Fibroblast of gingiva (primary cell): ENCODE measurements around the gene KIFC1.

Experiments used
- DNase-seq: peaks from one replicate; pipeline ENCODE4 v3.0.0-alpha.2; 2011; ENCODE audit warnings: low read depth

KIFC1 gene

DNA sequence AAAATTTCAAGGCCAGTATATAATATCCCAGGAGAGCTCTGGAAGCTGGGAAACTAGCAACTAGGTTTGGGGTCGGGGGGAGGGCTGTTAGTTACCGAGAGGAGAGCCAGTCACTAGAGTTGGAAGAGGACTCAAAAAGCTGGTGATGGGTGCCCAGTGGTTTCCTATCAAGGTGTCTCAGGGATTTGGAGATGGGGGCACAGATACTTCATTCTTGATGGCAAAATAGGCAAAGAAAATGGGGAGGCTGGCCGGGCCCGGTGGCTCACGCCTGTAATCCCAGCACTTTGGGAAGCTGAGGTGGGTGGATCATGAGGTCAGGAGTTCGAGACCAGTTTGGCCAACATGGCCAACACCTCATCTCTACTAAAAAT, 20.0 kb downstream of the KIFC1 start:
- no peak for DNase-seq

DNA sequence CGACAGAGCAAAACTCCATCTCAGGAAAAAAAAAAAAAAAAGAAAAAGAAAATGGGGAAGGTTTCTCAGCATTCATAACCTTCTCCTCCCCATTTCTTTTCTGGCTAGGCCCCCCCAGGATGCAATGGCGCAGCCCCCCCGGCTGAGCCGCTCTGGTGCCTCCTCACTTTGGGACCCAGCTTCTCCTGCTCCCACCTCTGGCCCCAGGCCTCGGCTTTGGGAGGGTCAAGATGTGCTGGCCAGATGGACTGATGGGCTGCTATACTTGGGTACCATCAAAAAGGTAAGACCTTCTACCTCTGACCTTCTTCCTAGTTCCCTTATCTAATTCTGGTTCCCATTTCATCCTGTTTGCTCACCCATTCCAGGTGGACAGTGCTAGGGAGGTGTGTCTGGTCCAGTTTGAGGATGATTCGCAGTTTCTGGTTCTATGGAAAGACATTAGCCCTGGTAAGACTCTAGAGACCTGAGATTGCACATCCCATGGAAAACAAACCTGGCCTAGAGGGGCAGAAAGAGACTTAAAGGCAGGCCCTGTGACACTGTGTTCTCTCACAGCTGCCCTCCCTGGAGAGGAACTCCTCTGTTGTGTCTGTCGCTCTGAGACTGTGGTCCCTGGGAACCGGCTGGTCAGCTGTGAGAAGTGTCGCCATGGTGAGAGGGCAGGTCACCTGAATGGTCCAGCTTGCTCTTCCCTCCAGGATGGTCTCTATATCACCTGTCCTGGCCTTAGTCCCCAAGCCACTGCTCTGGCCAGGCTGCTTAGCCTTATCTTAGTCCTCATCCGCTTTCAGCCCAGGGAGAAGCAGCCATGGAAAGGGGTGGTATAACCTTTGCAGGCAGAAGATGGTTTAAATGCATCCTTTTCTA, 20.8 kb downstream of the KIFC1 start:
- DNase-seq, result no peak

DNA sequence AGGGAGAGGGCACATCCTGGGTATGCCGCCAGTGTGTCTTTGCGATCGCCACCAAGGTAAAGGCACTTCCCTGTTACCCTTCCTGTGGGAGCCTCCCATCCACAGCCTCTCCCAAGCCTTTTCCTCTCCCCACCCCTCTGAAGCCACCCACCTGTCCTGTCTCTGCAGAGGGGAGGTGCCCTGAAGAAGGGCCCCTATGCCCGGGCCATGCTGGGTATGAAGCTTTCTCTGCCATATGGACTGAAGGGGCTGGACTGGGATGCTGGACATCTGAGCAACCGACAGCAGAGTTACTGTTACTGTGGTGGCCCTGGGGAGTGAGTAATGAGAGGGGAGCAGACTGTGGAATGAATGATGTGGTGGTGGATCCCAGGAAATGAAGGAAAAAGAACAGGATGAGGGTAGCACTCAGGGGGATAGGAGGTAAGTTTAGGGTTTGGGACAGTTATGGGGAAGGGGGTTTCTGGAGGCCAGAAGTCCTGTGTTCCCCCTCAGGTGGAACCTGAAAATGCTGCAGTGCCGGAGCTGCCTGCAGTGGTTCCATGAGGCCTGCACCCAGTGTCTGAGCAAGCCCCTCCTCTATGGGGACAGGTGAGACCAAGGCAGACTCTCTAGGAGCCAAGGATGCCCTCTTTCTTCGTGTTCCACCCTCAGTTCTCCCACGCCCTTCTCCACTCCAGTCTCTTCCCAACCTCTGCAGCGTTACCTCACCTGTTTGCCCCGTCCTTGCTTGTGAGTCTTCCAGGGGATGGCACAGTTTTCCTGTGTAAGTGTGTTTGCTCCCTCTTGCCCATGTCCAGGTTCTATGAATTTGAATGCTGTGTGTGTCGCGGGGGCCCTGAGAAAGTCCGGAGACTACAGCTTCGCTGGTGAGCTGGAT, 21.9 kb downstream of the KIFC1 start:
- no peak for DNase-seq

DNA sequence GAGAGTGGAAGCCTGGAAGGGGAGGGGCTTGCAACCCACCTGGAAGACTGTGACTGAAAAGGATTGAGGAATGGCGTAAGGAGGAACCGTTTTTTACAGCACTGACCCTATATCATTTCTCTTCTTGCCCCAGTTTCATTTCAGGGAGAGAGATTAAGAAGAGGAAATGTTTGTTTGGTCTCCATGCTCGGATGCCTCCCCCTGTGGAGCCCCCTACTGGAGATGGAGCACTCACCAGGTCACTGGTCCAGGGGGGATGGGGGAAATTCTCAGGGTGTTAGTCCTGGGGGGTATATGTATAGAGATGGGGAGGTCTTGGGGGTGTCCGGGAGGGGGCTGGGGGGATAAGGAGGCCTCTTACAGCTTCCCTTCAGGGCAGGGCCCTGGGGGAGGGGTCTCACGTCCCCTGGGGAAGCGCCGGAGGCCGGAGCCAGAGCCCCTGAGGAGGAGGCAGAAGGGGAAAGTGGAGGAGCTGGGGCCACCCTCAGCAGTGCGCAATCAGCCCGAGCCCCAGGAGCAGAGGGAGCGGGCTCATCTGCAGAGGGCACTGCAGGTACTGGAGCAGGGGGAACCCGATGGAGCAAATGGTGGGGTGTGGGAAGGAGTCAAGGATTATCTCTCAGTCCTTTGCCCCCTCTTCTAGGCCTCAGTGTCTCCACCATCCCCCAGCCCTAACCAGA, 23.1 kb downstream of the KIFC1 start:
- DNase-seq, result no peak

DNA sequence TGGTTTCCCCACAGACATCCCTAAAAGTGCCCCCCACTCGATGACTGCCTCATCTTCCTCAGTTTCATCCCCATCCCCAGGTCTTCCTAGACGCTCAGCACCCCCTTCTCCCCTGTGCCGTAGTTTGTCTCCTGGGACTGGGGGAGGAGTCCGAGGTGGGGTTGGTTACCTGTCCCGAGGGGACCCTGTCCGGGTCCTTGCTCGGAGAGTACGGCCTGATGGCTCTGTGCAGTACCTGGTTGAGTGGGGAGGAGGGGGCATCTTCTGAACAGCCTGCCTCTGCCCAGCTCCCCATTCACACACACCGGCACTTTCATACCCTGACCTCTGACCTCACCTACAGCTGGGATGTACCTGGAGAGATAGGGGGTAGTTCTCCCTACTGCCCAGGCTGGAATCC, 24.2 kb downstream of the KIFC1 start:
- no peak for DNase-seq

DNA sequence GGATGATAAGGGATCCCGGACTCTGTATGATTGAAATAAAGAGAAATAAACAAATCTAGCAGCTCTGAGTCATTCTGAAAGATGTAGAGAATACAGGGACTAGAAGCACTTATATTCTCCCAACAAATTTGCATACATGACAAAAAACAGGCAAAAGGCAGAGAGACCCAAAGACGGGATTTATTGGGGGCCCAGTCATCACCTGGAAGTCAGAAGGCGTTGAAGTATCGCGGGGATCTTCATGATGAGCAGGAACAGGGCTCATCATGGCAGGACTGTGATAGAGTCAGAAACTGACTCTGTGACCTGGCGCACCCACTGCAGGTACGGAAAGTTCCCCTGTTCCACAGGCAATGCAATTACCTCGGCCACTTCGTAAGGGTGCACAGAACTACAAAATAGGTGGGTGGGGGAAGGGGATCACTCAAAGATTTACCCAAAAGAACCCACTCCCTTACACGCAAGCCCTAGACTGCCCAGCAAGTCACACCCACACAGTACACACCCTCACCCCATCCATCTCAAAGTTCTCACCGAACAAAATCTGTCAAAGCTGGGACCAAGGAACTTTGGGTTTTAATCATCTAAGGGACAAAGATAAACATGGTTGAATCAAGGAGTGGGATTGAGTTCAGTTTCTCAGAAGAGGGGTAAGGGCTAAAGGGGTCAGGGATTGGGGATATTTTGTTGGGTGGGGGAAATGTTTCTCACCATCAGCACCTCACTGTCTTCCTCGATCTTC, 24.9 kb downstream of the KIFC1 start:
- no peak for DNase-seq

DNA sequence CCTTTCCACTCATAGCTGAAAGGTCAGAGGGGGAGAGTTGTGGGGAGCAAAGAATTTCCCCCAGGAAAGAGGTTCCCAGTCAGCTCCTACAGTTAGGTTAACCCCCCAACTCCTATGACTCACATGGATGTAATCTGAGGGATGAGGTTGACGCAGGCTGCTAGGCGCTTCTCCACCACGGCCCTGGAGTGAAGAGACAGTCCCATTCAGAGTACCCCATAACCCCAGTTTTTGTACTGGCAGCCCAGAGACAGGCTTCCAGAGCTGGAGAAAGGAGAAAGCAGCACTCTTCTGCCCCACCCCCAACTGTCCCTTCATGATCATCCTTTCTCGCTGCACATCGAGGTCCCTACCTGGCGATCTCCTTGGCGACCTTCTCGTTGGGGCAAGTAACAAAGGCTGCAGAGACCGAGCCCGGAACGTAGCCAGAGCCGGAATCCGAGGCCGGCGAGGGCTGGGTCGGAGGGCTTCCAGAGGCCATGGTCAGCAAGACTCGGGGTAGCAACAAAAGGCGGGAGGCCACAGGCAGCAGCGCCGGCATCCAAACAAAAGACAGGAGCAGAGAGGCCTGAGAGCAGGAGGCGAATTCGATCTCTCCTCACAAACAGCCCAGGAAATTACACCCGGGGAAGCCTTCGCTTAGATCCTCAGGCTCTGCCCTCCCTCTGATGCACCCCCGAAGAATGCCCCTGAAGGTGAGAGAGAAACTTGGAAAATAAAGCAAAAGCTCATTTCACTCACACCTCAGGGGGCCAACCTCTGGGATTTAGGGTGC, 25.7 kb downstream of the KIFC1 start:
- DNase-seq, result peak; percentile 64

DNA sequence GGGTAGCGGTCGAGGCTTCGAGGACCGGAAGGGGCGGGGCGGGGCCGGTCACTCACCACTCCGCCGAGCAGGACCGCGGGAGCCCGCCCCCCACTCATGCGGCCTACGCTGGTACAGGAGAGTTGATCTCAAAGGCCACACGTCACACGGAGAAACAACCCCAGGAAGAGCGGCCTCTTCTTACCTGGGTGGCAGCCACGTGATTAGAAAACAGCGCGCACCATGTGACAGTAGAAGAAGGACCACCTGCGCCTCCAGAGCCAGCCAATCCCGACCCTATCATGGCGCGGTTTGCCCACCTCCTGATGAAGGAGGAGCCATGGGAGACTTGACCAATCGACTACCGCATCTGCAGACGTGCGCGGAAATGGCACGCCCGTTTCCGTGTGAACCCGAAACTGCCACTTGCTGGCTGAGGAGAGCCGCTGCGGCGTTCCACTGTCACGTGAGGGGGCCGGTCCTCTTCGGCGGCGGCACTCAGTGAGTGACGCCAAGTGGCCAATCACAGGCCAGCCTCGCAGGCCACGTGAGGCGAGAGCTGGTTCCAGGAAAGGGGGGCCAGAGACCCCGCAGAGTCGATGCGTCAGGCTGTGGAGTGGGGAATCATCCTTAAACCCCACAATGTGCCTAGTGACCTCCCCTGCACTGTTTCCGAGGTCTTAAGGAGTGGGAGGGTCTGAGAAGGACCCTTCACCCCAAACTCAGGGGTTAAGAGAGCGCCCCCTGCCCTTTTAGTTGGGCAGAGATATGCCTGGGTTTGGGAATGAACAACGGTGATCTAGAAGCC, 26.5 kb downstream of the KIFC1 start, which contains the start of gene CUTA:
Gene CUTA, minus strand, starts transcription at position 205 of the 787 bp plus-strand sequence. Its CDS starts 107 bp downstream, at position 98.
- peak; percentile 100 for DNase-seq

DNA sequence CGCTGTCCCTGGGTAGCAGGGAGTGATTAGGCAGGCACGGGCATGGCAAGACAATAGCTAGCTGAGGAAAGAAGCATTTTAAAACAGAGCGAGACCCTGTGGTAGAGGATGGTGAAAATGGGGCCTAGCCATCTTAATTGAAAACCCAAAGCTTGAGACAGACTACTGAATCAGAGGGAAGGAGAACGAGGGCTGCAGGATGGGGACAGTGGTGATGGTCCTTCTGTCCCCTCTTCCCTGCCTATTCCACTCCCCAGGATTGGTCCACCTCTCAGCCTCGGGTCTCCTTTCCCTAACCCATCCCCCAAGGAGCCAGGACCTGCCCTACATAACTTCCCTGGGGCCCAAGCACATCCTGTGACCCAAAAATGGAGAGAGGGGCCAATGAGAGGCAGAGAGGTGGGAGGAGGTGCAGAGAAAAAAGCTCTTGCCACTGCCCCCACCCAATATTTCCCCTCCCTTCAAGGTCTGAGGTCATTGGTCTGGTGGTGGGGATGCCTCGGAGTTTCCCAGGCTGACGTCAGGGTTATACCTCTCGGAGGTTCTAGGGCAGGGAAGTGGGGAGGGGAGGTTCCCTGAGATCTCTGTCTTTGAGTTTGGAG, 27.2 kb downstream of the KIFC1 start:
- DNase-seq, result no peak

DNA sequence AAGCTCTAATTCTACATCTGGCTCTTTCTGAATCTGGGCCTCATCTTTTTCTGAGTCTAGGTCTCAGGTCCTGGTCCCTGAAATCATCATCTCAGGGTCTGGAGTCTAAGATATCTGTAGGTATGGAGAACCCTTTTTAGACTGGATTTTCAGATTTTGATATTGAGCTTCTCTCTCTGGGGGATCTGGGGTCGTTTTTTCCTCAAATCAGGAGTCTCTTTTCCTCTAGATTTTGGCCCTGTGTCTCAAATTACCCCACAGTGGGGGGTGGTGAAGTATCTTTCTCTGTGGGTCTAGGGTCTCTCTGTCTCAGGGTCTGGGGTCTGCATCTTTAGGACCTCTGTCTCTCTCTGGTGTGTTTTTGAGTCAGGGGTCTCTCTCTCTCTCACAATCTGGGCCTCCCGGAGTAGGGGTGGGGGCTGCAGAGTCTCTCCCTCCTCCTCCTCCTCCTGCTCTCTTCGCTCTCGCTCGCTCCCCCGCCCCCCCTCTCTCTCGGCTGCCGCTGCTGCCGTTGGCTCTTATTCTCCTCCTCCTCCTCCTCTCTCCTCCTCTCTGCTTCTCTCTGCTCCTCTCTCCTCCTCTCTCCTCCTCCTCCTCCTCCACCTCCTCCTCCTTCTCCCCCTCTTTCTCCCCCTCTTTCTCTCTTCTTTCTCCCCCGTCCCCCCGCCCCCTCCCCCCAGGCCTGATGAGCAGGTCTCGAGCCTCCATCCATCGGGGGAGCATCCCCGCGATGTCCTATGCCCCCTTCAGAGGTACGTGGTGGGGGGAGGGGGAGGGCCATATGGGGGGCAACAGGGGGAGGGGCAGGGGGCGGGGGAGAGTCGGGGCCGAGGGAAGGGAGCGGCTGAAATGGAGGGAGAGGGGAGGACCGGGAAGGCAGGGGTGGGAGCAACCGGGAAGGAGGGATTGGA, 28.2 kb downstream of the KIFC1 start, which contains the start of gene SYNGAP1:
Gene SYNGAP1, plus strand, starts transcription at position 486 of the 911 bp plus-strand sequence. Its CDS starts 200 bp downstream, at position 686.
- peak; percentile 68 for DNase-seq

DNA sequence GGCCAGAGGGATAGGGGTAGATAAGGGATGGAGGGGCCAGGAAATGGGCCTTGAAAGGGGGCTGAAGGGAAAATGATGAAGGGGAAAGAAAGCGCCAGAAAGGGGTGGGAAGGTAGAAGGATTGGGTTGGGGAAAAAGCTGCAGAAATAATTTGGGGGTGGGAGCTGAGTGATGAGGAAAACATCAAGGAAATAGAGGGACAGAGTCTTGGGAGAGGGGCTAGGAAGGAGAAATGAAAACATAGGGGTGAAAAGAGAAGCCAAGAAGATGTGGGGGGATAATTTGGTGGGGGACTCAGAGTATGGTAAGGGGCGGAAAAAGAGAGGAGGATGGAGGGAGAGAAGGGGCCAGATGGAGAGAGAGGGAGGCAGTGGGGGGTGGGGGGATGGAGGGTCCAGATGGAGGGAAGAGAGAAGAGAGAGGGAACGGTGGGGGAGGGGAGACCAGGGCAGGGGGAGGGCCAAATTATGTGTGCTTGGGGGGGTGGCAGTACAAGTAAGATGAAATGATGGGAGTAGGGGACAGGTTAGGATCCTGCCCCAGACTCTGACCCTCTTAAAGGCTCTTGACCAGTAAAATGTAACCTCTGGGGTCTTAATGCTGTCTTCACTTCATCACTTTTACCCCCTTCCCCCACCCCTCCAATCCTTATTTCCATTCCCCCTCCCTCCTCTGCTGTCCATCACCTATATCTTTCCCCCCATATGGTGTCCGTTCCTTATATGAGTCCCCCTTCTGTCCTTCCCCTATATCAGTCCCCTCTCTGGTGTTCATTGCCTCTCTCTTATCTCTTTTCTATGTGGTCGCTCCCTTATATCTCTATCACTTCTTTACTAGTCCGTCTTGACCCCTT, 29.1 kb downstream of the KIFC1 start:
- no peak for DNase-seq

DNA sequence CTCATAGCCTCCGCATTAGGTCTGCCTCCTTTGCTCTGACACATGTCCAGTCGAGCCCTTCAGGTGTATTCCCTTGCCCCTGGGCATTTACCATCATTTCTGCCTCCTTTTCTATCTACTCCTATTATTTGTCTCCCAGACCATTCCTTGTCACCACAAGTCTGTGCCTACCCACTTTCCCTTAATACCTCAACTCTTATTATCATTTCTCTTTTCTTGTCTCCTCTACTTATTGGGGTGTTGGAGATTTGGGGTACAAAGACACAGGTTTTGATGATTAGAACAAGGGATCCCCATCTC, 29.7 kb downstream of the KIFC1 start:
- DNase-seq, result no peak

DNA sequence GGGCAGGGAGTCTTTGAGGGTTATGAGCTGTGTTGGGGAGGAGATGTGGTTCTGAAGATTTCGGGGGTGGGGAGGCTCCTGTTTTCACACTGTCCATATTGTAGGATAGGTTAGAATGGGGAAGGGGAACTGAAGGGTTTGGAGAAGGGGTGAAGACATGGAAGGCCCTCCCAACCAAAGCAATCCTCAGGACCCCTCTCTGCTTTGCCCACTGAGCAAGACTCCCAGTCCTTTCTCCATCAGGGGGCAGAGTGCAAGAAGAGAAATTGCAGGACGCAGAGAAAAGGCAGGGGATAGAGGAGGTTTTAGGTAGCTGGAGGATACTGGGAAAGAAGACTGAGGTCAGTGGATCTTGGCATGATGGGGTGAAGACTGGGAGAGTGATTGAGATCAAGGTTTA, 32.2 kb downstream of the KIFC1 start:
- DNase-seq, result no peak

DNA sequence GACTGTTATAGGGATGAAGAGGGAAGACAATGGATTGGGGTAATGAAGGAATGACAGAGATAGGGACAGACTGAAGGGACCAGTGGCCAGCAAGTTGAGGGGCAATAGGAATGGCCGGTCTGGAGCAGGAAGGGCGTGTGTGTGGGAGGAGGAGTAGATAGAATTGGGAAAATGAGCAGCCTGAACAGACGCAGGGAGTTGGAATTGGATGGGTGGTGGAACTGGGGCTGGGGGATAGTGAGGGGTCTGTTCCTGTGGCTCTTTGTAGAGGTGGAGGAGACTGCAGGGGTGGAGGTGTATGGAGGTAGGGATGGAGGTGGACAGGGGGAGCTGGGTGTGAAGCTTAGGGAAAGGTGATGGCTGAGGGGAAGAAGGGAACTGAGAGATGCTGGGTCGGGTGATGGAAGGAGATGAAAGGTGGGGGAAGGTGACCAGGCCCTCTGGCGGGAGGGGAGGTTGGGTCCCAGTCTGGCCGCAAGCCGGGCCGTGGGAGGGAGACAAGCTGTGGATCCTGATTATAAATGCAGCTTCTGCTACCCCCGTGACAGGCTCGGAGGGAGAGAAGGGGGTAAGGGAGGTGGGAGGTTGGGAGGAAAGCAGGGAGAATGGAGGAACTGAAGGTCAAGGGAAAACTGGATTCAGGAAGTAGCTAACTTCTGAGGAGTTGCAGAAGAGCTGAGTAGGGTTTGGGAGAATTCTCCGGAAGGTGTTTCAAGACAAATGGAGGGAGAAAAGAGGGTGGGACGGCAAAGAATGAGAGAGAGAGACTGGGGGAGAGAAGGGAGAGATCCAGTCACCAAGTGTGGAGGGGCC, 33.4 kb downstream of the KIFC1 start:
- DNase-seq, result no peak

DNA sequence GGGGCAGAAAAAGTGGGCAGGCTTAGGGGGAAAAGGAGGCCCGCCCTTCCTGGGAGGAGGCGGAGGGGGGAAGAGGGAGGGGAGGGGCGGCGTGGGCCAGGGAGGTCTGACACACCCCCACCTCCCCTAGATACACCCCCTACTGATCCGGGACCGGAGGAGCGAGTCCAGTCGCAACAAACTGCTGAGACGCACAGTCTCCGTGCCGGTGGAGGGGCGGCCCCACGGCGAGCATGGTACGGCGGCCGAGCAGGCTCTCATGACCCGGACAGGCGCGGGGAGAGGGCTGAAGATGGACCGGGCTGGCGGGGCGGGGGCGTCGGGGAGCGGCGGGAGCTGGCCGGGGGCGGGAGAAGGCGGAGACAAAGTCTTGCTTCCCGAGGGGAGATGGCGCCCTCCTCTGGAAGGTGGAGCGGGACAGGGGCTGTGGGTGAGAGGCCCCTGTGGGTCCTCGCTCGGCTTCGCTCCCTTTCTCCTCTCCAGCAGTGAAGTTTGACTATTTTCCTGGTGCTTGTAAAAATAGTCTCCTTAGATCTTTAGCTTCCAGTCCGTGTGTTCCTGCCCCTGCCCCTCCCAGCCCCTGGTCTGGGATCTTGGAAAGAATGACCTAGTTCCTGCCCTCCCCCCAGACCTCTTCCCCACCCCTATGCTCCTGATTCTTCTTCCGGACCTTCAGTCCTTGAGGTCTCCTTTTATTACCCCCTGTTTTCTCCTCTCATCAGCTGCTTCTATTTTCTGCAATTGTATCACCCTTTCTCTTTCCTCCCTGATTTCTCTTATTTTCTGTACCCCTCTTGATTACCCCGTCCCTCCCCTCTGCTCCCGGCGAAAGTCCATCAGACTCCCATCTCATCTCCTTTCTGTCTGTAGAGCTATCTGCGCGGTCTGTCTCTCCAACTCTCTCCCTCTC, 34.3 kb downstream of the KIFC1 start:
- DNase-seq, result peak; percentile 81
